B cell (primary cell): Measurements from ENCODE around the gene FMN1.

Source experiments
- EZH2 ChIP-seq: IDR thresholded peaks from 2 replicates; pipeline ENCODE4 v1.6.1; 2012; ENCODE audit warnings: borderline replicate concordance, low read depth, mild to moderate bottlenecking, moderate library complexity, low read length; ENCODE audit not compliant: insufficient read depth, poor library complexity, severe bottlenecking
- TF ChIP-seq, protein P1 (sequence below): fragments of 200-600 bp; IDR thresholded peaks from one replicate; pipeline ENCODE4 v1.8.0; 2022; ENCODE audit warnings: antibody characterized with exemption, mild to moderate bottlenecking

DNA sequence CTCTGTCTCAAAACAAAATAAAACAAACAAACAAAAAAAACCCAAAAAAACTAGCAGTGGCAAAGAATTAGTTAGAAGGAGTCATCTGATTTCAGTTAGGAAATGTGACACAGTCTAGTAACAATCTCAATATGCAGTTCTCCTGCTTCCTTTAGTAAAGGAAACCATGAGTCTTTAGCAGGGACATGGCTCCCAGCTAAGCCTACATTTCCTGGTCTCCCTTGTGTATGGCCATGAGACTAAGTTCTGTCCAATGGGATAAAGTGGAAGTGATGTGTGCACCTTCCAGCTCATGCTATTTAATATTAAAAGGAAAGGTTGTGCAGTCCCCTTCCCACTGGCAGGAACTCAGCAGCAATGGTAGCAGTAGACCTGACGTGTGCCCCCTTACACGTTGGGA, 402.1 kb downstream of the FMN1 start:
- TF ChIP-seq EZH2 = no peak
- TF ChIP-seq, protein P1, sequence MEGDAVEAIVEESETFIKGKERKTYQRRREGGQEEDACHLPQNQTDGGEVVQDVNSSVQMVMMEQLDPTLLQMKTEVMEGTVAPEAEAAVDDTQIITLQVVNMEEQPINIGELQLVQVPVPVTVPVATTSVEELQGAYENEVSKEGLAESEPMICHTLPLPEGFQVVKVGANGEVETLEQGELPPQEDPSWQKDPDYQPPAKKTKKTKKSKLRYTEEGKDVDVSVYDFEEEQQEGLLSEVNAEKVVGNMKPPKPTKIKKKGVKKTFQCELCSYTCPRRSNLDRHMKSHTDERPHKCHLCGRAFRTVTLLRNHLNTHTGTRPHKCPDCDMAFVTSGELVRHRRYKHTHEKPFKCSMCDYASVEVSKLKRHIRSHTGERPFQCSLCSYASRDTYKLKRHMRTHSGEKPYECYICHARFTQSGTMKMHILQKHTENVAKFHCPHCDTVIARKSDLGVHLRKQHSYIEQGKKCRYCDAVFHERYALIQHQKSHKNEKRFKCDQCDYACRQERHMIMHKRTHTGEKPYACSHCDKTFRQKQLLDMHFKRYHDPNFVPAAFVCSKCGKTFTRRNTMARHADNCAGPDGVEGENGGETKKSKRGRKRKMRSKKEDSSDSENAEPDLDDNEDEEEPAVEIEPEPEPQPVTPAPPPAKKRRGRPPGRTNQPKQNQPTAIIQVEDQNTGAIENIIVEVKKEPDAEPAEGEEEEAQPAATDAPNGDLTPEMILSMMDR = no peak
